ENCODE data around the gene GOLGA6D. TPM values are rescaled to one million over a fixed set of nuclear protein-coding genes. Genes with fewer than 3 reads are reported as not detected.
A peak's percentile ranks its signal among the peaks of the same experiment; 100 is the strongest.
"Not testable (repeated sequence)": the region's sequence is repeated elsewhere in the genome, so short reads cannot be mapped to it uniquely, and the experiment has no call there.

GOLGA6D gene
- total RNA-seq, 4 donors from 2014 or later = not detected

DNA sequence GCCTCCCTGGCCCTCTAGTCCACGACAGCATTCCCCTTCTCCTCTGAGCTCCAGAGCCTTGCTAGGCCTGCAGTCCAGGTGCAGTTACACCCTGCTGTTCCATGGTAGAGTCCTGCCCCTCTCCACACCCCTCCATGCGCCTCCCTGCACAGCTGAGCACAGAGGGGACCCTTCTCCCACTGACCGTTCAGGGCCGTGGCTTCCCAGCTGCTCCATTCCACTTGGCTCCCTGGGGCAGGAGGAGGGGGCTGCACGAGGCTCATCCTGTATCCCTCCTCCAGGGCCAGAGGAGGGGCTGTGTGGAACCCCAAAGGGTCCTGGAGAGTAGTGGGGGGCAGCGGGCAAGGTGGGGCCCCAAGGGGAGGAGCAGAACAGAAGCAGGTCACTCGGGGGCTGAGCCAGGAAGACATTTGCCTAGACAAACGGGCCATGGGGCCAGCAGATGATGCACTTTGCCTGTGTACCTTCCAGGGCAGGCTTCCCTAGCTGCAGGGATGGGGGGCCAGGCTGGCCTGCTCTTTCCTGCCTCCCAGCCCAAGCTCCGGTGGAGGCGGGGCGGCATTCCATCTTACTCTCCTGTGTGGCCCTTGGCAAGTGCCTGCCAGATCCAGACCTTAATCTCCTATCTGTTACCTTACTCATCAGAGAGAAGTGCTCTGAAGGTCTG, 45.2 kb upstream of the GOLGA6D start:
- no peaks in the 10 kb centered on the region for H3K4me1 ChIP-seq
- no peaks in the 10 kb centered on the region for H3K27me3 ChIP-seq
- no peak overlapping the region for H3K27ac ChIP-seq
- DNase-seq = peak in 1 of 2 donors; percentile 8
- H3K36me3 ChIP-seq = no peaks in the 10 kb centered on the region
- no peak for TF ChIP-seq POLR2A (IDR thresholded peaks at IDR 0.05)
- TF ChIP-seq, protein P1, sequence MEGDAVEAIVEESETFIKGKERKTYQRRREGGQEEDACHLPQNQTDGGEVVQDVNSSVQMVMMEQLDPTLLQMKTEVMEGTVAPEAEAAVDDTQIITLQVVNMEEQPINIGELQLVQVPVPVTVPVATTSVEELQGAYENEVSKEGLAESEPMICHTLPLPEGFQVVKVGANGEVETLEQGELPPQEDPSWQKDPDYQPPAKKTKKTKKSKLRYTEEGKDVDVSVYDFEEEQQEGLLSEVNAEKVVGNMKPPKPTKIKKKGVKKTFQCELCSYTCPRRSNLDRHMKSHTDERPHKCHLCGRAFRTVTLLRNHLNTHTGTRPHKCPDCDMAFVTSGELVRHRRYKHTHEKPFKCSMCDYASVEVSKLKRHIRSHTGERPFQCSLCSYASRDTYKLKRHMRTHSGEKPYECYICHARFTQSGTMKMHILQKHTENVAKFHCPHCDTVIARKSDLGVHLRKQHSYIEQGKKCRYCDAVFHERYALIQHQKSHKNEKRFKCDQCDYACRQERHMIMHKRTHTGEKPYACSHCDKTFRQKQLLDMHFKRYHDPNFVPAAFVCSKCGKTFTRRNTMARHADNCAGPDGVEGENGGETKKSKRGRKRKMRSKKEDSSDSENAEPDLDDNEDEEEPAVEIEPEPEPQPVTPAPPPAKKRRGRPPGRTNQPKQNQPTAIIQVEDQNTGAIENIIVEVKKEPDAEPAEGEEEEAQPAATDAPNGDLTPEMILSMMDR (IDR thresholded peaks at IDR 0.05) = no peak
- H3K4me3 ChIP-seq = no peak overlapping the region
- intact Hi-C loops (cut with DNase I; ENCODE audit: low total_unique reads) = no loop called here
- no peaks in the 10 kb centered on the region for H3K9me3 ChIP-seq

DNA sequence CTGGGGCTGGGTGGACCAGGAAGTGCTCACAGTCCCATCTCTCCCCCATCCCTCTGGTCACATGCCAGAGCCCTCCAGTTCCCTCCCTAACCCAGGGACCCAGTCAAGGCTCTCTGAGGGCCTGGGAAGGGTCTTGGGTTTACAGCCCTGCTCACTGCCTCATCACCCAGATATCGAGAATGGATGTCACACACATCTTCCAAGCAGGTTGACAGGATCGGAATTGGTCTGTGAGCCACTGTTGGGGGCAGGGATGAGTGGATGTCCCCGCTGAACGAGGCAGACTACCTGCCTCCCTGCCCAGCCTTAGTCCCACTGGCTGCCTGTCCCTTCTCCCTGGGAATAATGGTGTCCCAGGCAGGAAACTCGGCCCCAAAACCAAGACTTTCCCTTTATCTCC, 44.5 kb upstream of the GOLGA6D start:
- Histone ChIP-seq H3K4me1 (no peaks in the 10 kb centered on the region), H3K36me3 (no peaks in the 10 kb centered on the region), H3K4me3 (no peak overlapping the region), H3K27me3 (no peaks in the 10 kb centered on the region), H3K9me3 (no peaks in the 10 kb centered on the region), H3K27ac (no peak overlapping the region)
- TF ChIP-seq POLR2A (IDR thresholded peaks at IDR 0.05) = no peak
- TF ChIP-seq, protein P1 (IDR thresholded peaks at IDR 0.05) = no peak
- DNase-seq = peak in 1 of 2 donors; percentile 4
- intact Hi-C loops (cut with DNase I; ENCODE audit: low total_unique reads) = no loop called here

DNA sequence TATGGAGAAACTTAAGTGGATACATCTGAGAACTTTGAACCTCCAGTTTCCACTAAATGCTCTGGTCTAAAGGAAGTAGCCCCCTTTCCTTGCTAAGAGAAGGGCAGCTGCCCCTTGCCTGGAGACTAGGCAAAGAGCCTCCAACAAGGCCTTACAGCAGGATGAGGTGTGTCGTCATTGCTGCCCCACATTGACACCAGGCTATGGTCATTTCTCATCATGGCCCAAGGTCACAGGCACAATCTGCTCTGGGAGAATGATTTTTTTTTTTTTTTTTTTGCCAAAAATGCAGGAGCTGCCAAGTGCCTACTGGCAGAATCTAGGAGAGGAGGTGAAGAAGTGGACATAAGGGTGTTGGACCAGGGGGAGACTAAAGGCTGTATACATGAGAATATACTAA, 36.9 kb upstream of the GOLGA6D start:
- DNase-seq; H3K4me1 ChIP-seq; H3K36me3 ChIP-seq; intact Hi-C loops (cut with DNase I; ENCODE audit: low total_unique reads); H3K9me3 ChIP-seq; H3K4me3 ChIP-seq; H3K27me3 ChIP-seq; H3K27ac ChIP-seq: not testable (repeated sequence)

DNA sequence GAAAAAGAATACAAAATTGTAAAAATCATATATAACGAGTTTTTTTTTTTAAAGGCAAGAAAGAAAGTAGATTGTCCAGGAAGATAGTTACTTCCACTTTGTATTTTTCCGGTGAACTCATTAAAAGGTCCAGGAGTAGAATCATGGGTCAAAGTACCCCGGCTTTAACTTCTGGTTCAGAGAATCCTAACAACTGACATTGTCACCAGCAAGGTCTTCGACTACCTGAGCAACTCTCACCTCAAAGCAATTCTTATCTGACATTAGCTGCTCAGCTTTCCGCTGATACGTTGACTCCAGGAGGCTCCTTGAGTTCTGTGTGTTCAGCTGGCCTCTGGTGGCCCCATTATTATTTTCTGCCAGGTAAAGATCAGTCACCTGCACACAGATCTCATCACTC, 33.6 kb upstream of the GOLGA6D start:
- H3K27me3 ChIP-seq; DNase-seq; H3K4me1 ChIP-seq; H3K27ac ChIP-seq; H3K4me3 ChIP-seq; H3K9me3 ChIP-seq; H3K36me3 ChIP-seq; intact Hi-C loops (cut with DNase I; ENCODE audit: low total_unique reads): not testable (repeated sequence)

DNA sequence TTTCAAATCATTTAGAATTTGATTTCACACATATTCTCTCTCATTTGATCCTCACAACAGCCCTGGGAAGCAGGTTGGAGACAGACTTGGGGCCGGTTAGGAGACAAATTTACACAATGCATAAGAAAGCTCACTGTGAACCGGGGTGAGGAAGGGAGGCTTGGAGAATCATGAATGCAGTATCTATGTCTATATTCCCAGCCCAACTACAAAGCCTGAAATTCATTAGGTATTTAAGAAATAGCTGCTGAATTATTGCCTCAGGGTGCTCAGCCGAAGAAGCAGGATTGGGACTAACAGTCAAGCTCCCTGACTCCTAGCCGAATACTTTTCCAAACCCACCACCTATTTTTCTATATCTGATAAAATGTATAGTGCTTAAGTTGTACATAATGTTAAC, 32.9 kb upstream of the GOLGA6D start:
- no peak for DNase-seq
- Histone ChIP-seq H3K4me3 (no peak overlapping the region), H3K27me3 (no peaks in the 10 kb centered on the region), H3K9me3 (no peaks in the 10 kb centered on the region), H3K4me1 (no peaks in the 10 kb centered on the region), H3K27ac (no peak overlapping the region), H3K36me3 (no peaks in the 10 kb centered on the region)
- intact Hi-C loops (cut with DNase I; ENCODE audit: low total_unique reads) = no loop called here
- TF ChIP-seq POLR2A (IDR thresholded peaks at IDR 0.05) = no peak
- TF ChIP-seq, protein P1 (IDR thresholded peaks at IDR 0.05) = no peak

DNA sequence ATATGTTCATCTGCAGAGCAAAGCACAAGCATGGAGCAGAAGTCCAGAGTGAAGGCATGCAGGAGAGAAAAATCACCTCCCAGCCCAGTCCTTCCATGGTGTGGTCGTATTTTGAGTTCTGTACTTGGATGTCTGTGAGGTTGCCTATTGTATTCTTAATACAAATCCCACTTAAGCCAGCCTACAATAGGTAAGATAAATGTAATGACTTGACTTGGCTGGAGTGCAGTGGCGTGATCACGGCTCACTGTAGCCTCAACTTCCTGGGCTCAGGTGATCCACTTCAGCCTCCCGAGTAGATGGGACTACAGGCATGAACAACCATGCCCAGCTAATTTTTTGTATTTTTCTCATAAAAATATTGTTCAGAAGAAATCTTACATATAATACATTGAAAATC, 31.3 kb upstream of the GOLGA6D start:
- H3K4me1 ChIP-seq; DNase-seq; H3K9me3 ChIP-seq; H3K27ac ChIP-seq; H3K4me3 ChIP-seq; intact Hi-C loops (cut with DNase I; ENCODE audit: low total_unique reads); H3K27me3 ChIP-seq; H3K36me3 ChIP-seq: not testable (repeated sequence)

DNA sequence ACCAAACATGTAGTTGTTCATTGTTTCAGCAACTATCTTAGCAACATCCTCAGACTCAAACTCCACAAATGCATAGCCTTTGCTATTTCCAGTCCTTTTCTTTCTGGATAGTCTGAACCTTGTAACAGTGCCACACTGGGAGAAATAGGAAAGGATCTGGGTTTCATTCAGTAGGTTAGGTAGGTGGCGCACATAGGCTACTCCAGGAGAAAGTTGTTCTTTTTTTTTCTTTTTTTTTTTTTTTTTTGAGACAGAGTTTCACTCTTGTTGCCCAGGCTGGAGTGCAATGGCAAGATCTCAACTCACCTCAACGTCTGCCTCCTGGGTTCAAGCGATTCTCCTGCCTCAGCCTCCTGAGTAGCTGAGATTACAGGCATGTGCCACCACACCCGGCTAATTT, 30.4 kb upstream of the GOLGA6D start:
- intact Hi-C loops (cut with DNase I; ENCODE audit: low total_unique reads); H3K4me1 ChIP-seq; H3K36me3 ChIP-seq; H3K27me3 ChIP-seq; H3K27ac ChIP-seq; H3K9me3 ChIP-seq; DNase-seq; H3K4me3 ChIP-seq: not testable (repeated sequence)

DNA sequence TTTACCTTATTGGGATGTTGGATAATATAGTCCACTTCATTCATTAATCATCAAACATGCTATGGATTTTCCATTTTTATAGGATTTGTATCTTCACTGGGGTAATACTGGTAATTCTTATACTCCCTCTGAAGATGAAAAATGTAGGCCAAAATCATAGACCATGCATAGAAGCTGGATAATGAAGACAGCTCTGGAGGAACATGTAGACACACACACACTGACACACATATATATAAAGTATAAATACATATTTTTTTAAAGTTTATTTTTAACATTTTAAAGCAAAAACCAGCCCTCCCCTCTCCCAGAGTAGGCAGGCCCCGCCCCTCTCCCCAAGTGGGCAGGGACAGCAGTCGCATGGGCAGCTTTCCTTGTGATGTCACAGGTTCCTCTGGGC, 24.6 kb upstream of the GOLGA6D start, which contains the start of gene GOLGA6C:
Gene GOLGA6C (plus strand): TSS at position 301 of the 400 bp plus-strand sequence. CDS start 265 bp downstream, outside the sequence.
- H3K27me3 ChIP-seq; H3K9me3 ChIP-seq; H3K36me3 ChIP-seq; H3K4me3 ChIP-seq; DNase-seq; H3K27ac ChIP-seq; intact Hi-C loops (cut with DNase I; ENCODE audit: low total_unique reads); H3K4me1 ChIP-seq: not testable (repeated sequence)

DNA sequence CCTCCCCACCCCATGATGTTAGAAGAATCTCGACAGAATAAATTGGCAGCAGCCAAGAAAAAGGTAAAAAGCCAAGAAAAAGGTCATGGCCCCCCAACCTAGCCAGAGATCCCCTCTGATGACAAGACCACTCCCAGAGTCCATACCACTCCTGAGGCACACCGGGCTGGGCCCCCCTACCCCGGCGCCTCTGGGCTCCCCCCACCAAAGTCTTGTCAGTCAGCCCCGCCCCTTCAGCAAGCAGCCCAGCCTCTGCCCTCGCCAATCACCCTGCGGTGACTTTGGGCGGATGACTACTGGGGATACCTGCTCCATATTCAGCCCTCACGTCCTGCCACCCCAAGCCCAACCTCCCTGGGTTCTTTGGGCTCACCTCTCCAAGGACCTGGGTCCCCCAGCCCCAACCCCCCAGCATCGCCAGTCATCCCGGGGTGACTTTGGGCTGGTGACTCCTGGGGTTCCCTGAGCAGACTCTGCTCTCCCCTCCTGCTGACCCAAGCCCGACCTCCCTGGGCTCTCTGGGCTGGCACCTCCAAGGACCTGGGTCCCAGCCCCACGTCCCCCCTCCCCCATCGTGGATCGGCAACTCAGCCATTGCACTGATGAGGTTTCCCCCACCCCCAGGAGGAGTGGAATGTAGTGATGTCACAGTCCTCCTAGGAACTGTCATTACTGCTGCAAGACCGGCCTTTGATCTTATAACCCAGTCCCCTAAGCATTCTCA, 23.9 kb upstream of the GOLGA6D start:
- DNase-seq; intact Hi-C loops (cut with DNase I; ENCODE audit: low total_unique reads); H3K4me1 ChIP-seq: not testable (repeated sequence)

DNA sequence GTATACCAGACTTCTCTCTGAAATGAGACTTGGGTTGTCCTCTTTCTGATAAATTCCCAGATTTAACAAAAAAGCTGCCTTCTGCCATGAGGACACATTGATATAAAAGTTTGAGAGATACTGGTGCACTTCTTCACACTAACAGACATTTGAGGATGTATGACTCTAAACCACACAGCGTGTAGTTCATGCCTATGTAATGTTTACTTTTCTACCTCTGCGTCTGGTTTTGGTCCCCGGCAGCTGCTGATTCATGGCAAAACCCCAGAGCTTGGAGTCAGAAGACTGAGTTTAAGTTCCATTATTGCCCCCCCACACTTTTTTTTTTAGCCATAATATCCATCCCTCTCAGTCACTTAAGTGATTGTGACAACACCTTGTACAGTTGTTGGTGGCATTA, 22.8 kb upstream of the GOLGA6D start:
- H3K36me3 ChIP-seq; H3K4me1 ChIP-seq; DNase-seq; H3K4me3 ChIP-seq; intact Hi-C loops (cut with DNase I; ENCODE audit: low total_unique reads); H3K27me3 ChIP-seq; H3K9me3 ChIP-seq; H3K27ac ChIP-seq: not testable (repeated sequence)

More for the DNA sequence above, 23.9 kb upstream of the GOLGA6D start:
- not testable (repeated sequence) for H3K27me3 ChIP-seq, H3K27ac ChIP-seq, H3K36me3 ChIP-seq, H3K4me3 ChIP-seq, H3K9me3 ChIP-seq

Data from uterus (tissue), 4 donors.